Gastrocnemius medialis (tissue), 4 donors: ENCODE data around the gene NPAS3. TPM values are rescaled to one million over a fixed set of nuclear protein-coding genes. Genes with fewer than 3 reads are reported as not detected.

Experiments
- ATAC-seq, 2 donors: fragments of 150-250 bp; one replicate each; pipeline ENCODE4 v1.9.1; 2016
- DNase-seq, 2 donors: peaks; one replicate each; pipeline ENCODE4 v3.0.0-alpha.2; 2019
- H3K27ac ChIP-seq, 4 donors: fragments of 200-600 bp; sonication (generic); 1 replicate in 1 of 4; 2 replicates in 3 of 4; pipeline ENCODE4 v1.5.1; 2016 to 2018; ENCODE audit warnings: mild to moderate bottlenecking in 2 of 4, moderate library complexity in 1 of 4
- H3K27me3 ChIP-seq, 3 donors: fragments of 200-600 bp; sonication (generic) in 2 of 3; 1 replicate in 1 of 3; 2 replicates in 2 of 3; pipeline versions ENCODE4 v1.5.1 to v1.6.0; 2016 to 2019; ENCODE audit warnings: mild to moderate bottlenecking in 1 of 3, moderate library complexity in 1 of 3
- H3K36me3 ChIP-seq, 2 donors: fragments of 200-600 bp; sonication (generic) in 1 of 2; one replicate each; pipeline ENCODE4 v1.5.1; 2017 to 2018
- H3K4me1 ChIP-seq, 2 donors: fragments of 200-600 bp; sonication (generic) in 1 of 2; one replicate each; pipeline ENCODE4 v1.5.1; 2016 to 2017; ENCODE audit warnings: mild to moderate bottlenecking in 2 of 2
- H3K4me3 ChIP-seq, 4 donors: fragments of 200-600 bp; sonication (generic) in 3 of 4; 1 replicate in 1 of 4; 2 replicates in 3 of 4; pipeline ENCODE4 v1.5.1; 2016 to 2019; ENCODE audit warnings: mild to moderate bottlenecking in 2 of 4
- H3K9me3 ChIP-seq, 3 donors: fragments of 200-600 bp; sonication (generic) in 2 of 3; 1 replicate in 1 of 3; 2 replicates in 2 of 3; pipeline ENCODE4 v1.5.1; 2016 to 2019
- CTCF ChIP-seq, 5 experiments: fragments of 450-650 bp in 3 of 5; fragments of 200-600 bp in 2 of 5; sonication (generic) in 2 of 5; IDR thresholded peaks in 4 of 5; conservative IDR thresholded peaks in 1 of 5; 1 replicate in 4 of 5; 2 replicates in 1 of 5; pipeline ENCODE4 v1.5.1; 2016 to 2019; ENCODE audit warnings: antibody characterized with exemption in 5 of 5, mild to moderate bottlenecking in 3 of 5, moderate library complexity in 3 of 5
- POLR2A ChIP-seq, 2 donors: fragments of 450-650 bp; IDR thresholded peaks; one replicate each; pipeline ENCODE4 v1.6.1; 2017; ENCODE audit warnings: antibody characterized with exemption in 2 of 2, mild to moderate bottlenecking in 2 of 2, moderate library complexity in 2 of 2
- in situ Hi-C, 4 donors: fragments of 200-750 bp; cut with MboI; loops; one replicate each; pipeline versions ENCODE4 v1.15.0 to v1.8.0; 2017; ENCODE audit warnings: low sequenced_read_pairs in 4 of 4
- intact Hi-C: fragments of 100-400 bp; cut with DNase I; formaldehyde crosslinking; loops from one replicate; pipeline ENCODE4 v1.15.1; 2023; ENCODE audit warnings: low total_unique reads
- total RNA-seq, 4 donors: library from RNA; depleted of rRNA; stranded (reverse); fragments of >200 nt; gene quantifications; one replicate each; pipeline versions ENCODE4 v1.1.0 to v1.2.3, GENCODE V29; 2016

The NPAS3 gene
- total RNA-seq, 4 donors from 2014 or later: 0.82 to 1.00 TPM; not detected in 2

DNA sequence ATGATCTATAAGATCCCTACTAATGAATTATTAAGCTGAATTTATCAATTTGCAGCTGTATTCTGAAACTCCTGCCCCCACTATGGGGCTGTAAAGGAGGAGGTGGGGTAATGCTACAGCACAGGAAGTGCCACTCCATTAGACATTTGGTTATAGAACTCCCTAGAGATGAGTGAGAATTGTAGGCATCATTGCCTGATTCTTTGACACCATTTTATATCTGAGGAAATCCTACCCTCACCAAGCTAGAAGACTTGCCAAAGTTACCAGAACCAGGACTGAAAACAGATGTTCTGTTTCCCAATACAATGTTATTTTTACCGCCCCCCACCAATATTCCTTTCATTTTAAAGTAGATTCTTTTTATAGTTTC, 829.8 kb downstream of the NPAS3 start:
- H3K36me3 ChIP-seq: no peaks in the 10 kb centered on the region
- ATAC-seq (no peak), DNase-seq (no peak)
- no peak for TF ChIP-seq CTCF (IDR thresholded peaks at IDR 0.05 in 4 of 5, conservative IDR thresholded peaks at IDR 0.05 in 1 of 5)
- TF ChIP-seq POLR2A (IDR thresholded peaks at IDR 0.05): no peak
- H3K4me3 ChIP-seq: no peak overlapping the region
- H3K27ac ChIP-seq: no peak overlapping the region
- H3K27me3 ChIP-seq: no peaks in the 10 kb centered on the region
- intact Hi-C loops (no loop called here), in situ Hi-C loops (no loop called here)
- no peaks in the 10 kb centered on the region for H3K9me3 ChIP-seq
- no peaks in the 10 kb centered on the region for H3K4me1 ChIP-seq

- ATAC-seq (no peak), DNase-seq (no peak)
- Histone ChIP-seq H3K4me1 (no peaks in the 10 kb centered on the region), H3K36me3 (no peaks in the 10 kb centered on the region), H3K27me3 (no peaks in the 10 kb centered on the region), H3K27ac (no peak overlapping the region), H3K4me3 (no peak overlapping the region), H3K9me3 (no peaks in the 10 kb centered on the region)
- in situ Hi-C loops (no loop called here), intact Hi-C loops (no loop called here)
- TF ChIP-seq CTCF (IDR thresholded peaks at IDR 0.05 in 4 of 5, conservative IDR thresholded peaks at IDR 0.05 in 1 of 5): no peak
- no peak for TF ChIP-seq POLR2A (IDR thresholded peaks at IDR 0.05)
Measured at GRCh38 chr14:33773205-33774030, 834.7 kb downstream of the NPAS3 start.

DNA sequence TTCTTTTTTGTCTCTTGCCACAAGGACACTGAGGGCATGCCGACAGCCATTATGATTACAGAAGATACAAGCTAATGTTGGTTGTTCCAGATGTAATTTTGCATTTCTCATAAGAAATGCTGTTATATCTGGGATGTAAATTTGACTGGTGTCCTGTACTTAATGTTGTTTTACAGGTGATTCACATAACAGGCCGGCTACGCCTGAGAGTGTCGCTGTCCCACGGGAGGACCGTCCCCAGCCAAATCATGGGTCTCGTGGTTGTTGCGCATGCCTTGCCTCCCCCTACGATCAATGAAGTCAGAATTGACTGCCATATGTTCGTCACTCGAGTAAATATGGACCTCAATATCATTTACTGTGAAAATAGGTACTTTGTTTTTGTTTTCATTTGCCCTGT, 835.5 kb downstream of the NPAS3 start:
- no peak for TF ChIP-seq CTCF (IDR thresholded peaks at IDR 0.05 in 4 of 5, conservative IDR thresholded peaks at IDR 0.05 in 1 of 5)
- no peak for TF ChIP-seq POLR2A (IDR thresholded peaks at IDR 0.05)
- H3K9me3 ChIP-seq: no peaks in the 10 kb centered on the region
- DNase-seq (no peak), ATAC-seq (no peak)
- H3K4me1 ChIP-seq: no peaks in the 10 kb centered on the region
- no peak overlapping the region for H3K27ac ChIP-seq
- intact Hi-C loops: no loop called here
- no peak overlapping the region for H3K4me3 ChIP-seq
- in situ Hi-C loops: no loop called here
- no peaks in the 10 kb centered on the region for H3K36me3 ChIP-seq
- no peaks in the 10 kb centered on the region for H3K27me3 ChIP-seq

DNA sequence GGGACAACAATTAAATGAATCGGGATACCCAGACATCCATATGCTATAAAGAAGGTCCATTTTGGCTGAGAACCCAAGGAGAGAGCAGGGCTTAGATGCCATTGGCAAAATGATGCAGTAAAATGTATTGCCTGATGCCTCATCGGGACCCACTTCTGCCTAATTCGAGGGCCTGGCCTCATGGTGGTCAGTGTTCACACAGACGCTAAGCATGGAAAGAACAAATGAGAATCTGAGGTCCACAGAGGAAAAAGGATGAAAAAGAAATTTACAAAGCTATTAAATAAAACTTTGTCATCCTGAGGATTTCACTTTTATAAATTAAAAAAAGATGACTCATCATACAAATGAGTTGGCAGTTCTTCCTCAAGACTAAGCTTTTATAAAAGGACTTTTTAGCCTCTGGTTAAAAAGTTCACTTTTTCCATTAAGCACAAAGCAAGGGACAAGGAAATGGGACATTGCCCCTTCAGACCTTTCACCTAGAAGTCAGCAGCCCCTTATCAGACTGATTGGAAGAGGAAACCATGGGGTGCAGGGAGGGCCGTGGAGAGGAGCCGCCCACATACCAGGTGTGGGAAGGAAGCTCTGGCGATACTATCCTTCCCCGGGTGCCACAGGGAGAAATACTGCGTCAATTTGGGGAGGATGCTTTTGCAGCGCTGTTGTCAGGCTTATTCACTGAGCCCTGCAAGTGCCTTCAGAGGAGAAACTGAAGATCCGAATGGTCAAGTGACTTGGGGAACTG, 836.2 kb downstream of the NPAS3 start:
- intact Hi-C loops: no loop called here
- no peaks in the 10 kb centered on the region for H3K4me1 ChIP-seq
- no peaks in the 10 kb centered on the region for H3K36me3 ChIP-seq
- H3K4me3 ChIP-seq: no peak overlapping the region
- ATAC-seq (no peak), DNase-seq (no peak)
- H3K27me3 ChIP-seq: no peaks in the 10 kb centered on the region
- no peak overlapping the region for H3K27ac ChIP-seq
- in situ Hi-C loops: no loop called here
- H3K9me3 ChIP-seq: no peaks in the 10 kb centered on the region
- TF ChIP-seq CTCF (IDR thresholded peaks at IDR 0.05 in 4 of 5, conservative IDR thresholded peaks at IDR 0.05 in 1 of 5) (no peak), POLR2A (IDR thresholded peaks at IDR 0.05) (no peak)
